Right cardiac atrium (tissue), 5 donors: ENCODE data around the gene SESTD1. TPM values are rescaled to one million over a fixed set of nuclear protein-coding genes. Genes with fewer than 3 reads are reported as not detected.
A peak's percentile ranks its signal among the peaks of the same experiment; 100 is the strongest.
"Not testable (repeated sequence)": the region's sequence is repeated elsewhere in the genome, so short reads cannot be mapped to it uniquely, and the experiment has no call there.

Source experiments
- ATAC-seq, 2 donors: fragments of 200-7000 bp; cut with Tn5 transposase; one replicate each; pipeline versions ENCODE4 v1.8.0 to v1.9.1; 2020; ENCODE audit warnings: moderate library complexity in 2 of 2, mild to moderate bottlenecking in 1 of 2
- DNase-seq, 3 donors: peaks; one replicate each; pipeline ENCODE4 v3.0.0-alpha.2; 2020
- H3K27ac ChIP-seq: one replicate; pipeline ENCODE4 v1.5.1; 2013; ENCODE audit warnings: mild to moderate bottlenecking, low read length, control low read depth, moderate library complexity
- H3K27me3 ChIP-seq: one replicate; pipeline ENCODE4 v1.6.1; 2013; ENCODE audit not compliant: control insufficient read depth, insufficient read depth
- H3K4me1 ChIP-seq: one replicate; pipeline ENCODE4 v1.6.1; 2013; ENCODE audit warnings: low read length; ENCODE audit not compliant: control insufficient read depth, insufficient read depth
- H3K4me3 ChIP-seq: one replicate; pipeline ENCODE4 v1.5.1; 2013; ENCODE audit warnings: low read length, control low read depth
- H3K9me3 ChIP-seq: one replicate; pipeline ENCODE4 v1.6.1; 2013; ENCODE audit warnings: low read length; ENCODE audit not compliant: control insufficient read depth
- WGBS: extraction: QIAGEN DNeasy Blood & Tissue Kit; methylation state at CpG from one replicate; pipeline ENCODE4 v1.1.7; 2013; 5-methylcytosine and 5-hydroxymethylcytosine counted together
- intact Hi-C, 4 donors: fragments of 100-400 bp; cut with DNase I; formaldehyde crosslinking; loops; one replicate each; pipeline versions ENCODE4 v1.11.0 to v1.14.0; 2022 to 2023
- polyA plus RNA-seq: library from polyadenylated mRNA; stranded (reverse); fragments of 200-250 nt; gene quantifications from one replicate; pipeline ENCODE4 v1.2.3, GENCODE V29; 2013
- total RNA-seq, 4 donors: library from RNA; stranded (reverse); fragmentation: NEBNext Ultra II Directional; extraction: Animal tissue kit (Norgen Biotek cat#: 25700); gene quantifications; one replicate each; pipeline ENCODE4 v1.2.1, GENCODE V29; 2021
- donor health status: healthy with polysubstance abuse.
- donor health status: DM: no; HTN: yes; CAD: no.
- donor health status: DM: no; HTN: no; CAD: no.
- donor health status: DM: no; HTN: yes; CAD: no; lungs with severe emphysema.
- donor health status: DM: yes; HTN: yes; CAD: no.

Gene SESTD1
- total and polyA plus RNA-seq, 5 donors, result 8.4 to 66.7 (median 54.4) TPM

DNA sequence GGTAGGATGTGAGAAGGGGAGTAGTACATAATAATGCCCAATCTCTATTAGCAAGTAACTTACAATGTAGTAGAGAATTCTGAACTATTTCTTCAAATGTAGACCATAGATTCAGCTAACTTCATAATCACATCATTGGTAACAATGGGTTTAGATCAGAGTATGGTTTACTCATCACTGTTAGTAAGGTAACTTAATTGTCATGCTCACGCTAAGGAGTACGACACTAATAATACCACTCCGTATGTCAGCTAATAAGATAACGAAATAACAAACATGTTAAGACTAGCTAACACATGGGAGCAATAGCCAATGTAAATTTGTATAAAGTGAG, 158.3 kb downstream of the SESTD1 start:
- no peak overlapping the region for H3K27ac ChIP-seq
- 73% methylated on average over 4 of the region's 4 CpGs for WGBS

DNA sequence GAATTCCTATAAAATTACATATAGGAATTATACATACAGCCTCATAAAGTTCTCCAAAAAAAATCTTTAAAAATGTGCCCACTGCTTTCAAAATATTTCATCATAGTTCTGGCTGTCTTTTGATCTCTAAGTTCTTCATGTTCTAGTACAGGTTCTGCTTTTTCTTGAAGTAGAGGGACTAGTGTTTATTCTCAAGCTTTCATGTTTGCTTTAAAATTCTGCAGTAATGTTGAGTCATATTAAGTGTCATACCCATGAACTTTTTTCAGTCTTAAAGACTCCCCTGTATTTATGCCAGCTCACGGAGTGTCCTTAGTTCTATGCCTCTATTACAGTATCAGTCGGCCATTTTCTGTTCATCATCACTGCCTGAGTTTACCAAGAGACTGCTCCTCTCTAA, 159.9 kb downstream of the SESTD1 start:
- DNase-seq, result no peak
- H3K27ac ChIP-seq, result no peak overlapping the region
- peak; percentile 16 to 60 for ATAC-seq

More for the DNA sequence above, 158.3 kb downstream of the SESTD1 start:
- Histone ChIP-seq H3K27me3 (no peaks in the 10 kb centered on the region), H3K4me3 (no peak overlapping the region), H3K4me1 (no peaks in the 10 kb centered on the region), H3K9me3 (no peaks in the 10 kb centered on the region)
- ATAC-seq (no peak), DNase-seq (no peak)
- intact Hi-C loops, result no loop called here

DNA sequence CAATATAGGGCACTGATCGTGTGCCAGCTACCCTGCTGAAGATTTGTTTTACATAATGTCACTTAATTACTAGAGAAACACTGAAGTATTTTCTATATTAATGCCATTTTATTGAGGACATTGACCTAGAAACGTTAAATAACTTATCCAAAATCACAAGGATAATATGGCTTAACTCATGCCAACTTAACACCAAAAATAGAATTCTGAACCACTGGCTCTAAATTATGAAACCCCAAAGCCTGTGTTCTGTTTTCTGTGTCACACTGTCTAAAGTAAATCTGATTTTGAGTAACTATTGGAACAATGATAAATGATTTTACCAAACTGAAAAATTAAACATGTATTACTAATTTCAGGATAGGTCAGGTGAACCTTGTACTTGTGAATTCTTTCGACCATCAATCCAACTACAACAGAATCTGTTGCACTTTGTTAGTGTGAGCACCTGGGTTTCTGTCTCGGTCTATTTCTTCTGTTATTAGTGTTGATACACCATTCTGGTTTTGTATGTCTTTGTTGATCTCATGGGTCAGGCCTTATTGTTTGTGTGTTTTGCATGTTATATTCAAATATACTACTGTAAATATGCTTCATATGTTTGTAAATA, 166.4 kb downstream of the SESTD1 start:
- Histone ChIP-seq H3K4me3 (no peak overlapping the region), H3K27ac (no peak overlapping the region), H3K27me3 (no peaks in the 10 kb centered on the region), H3K9me3 (no peaks in the 10 kb centered on the region), H3K4me1 (no peaks in the 10 kb centered on the region)
- intact Hi-C loops, result no loop called here
- ATAC-seq (no peak), DNase-seq (no peak)
- 79% methylated on average over 4 of the region's 4 CpGs for WGBS

More for the DNA sequence above, 159.9 kb downstream of the SESTD1 start:
- Histone ChIP-seq H3K4me3 (no peak overlapping the region), H3K4me1 (no peaks in the 10 kb centered on the region), H3K9me3 (no peaks in the 10 kb centered on the region), H3K27me3 (no peaks in the 10 kb centered on the region)
- 83% methylated on average over 2 of the region's 2 CpGs for WGBS
- intact Hi-C loops, result no loop called here

DNA sequence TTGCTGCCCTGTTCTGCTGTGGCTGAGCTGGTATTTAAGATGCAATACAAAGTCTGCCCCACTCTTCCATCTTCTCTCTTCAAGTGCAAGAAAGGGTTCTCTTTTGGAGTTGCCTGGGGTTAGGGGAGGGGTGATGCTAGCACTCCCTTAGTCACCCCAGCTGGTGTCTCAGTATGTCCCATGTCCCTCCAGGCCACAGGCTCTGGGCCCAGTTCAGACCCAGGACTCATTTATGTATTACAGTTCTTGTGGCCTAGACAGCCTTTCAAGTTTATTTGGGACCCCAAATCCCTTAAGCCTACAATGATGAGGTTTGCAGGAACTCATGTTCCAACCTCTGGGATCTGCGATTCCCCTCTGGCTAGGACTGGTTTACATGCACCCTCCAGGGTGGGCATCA, 167.5 kb downstream of the SESTD1 start:
- DNase-seq (no peak), ATAC-seq (no peak)
- Histone ChIP-seq H3K4me3 (no peak overlapping the region), H3K27ac (no peak overlapping the region), H3K4me1 (no peaks in the 10 kb centered on the region), H3K27me3 (no peaks in the 10 kb centered on the region), H3K9me3 (no peaks in the 10 kb centered on the region)
- intact Hi-C loops, result no loop called here
- 98% methylated on average over 1 of the region's 1 CpG for WGBS

DNA sequence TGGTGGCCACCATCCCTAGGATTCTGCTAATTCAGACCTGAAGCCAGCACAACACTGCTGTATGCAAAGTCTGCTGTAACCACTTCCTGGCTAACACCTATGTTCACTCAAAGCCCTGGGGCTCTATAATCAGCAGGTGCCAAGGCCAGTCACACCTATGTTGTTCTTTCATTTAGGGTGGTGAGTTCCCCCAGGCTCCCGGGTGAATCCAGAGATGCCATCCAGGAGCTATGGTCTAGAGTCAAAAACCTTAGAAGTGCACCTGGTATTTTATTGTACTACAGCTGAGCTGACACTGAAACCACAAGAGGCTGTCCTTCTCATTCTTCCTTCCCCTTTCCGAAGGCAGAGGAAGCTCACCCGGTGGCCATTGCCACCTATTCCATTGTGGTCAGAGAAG, 168.5 kb downstream of the SESTD1 start:
- 81% methylated on average over 3 of the region's 3 CpGs for WGBS
- ATAC-seq, result no peak
- no peaks in the 10 kb centered on the region for H3K4me1 ChIP-seq
- DNase-seq, result no peak
- H3K27ac ChIP-seq, result no peak overlapping the region
- intact Hi-C loops, result no loop called here
- no peaks in the 10 kb centered on the region for H3K9me3 ChIP-seq
- H3K27me3 ChIP-seq, result no peaks in the 10 kb centered on the region
- H3K4me3 ChIP-seq, result no peak overlapping the region

DNA sequence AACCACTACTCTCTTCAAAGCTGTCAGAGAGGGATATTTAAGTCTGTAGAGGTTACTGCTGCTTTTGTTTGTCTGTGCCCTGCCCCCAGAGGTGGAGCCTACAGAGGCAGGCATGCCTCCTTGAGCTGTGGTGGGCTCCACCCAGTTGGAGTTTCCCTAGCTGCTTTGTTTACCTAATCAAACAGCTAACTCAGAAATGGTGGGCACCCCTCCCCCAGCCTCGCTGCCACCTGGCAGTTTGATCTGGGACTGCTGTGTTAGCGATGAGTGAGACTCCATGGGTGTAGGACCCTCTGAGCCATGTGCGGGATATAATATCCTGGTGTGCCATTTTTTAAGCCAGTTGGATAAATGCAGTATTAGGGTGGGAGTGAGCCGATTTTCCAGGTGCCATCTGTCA, 171.7 kb downstream of the SESTD1 start:
- H3K4me3 ChIP-seq, H3K27me3 ChIP-seq, H3K27ac ChIP-seq, intact Hi-C loops, ATAC-seq, H3K4me1 ChIP-seq, DNase-seq, H3K9me3 ChIP-seq: not testable (repeated sequence)
- WGBS, result 95% methylated on average over 4 of the region's 4 CpGs

DNA sequence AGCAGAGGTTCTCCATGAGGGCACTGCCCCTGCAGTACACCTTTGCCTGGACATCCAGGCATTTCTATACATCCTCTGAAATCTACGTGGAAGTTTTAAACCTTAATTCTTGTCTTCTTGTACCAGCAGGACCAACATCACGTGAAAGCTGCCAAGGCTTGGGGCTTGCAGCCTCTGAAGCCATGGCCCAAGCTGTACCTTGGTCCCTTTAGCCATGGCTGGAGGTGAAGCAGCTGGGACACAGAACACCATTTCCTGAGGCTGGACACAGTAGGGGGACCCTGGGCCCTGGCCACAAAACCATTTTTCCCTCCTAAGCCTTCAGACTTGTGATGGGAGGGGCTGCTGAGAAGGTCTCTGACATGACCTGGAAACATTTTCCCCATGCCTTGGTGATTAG, 181.9 kb downstream of the SESTD1 start:
- Histone ChIP-seq H3K27ac (no peak overlapping the region), H3K4me3 (no peak overlapping the region), H3K9me3 (no peaks in the 10 kb centered on the region), H3K27me3 (no peaks in the 10 kb centered on the region), H3K4me1 (no peaks in the 10 kb centered on the region)
- ATAC-seq (no peak), DNase-seq (no peak)
- intact Hi-C loops, result no loop called here
- 93% methylated on average over 2 of the region's 2 CpGs for WGBS

DNA sequence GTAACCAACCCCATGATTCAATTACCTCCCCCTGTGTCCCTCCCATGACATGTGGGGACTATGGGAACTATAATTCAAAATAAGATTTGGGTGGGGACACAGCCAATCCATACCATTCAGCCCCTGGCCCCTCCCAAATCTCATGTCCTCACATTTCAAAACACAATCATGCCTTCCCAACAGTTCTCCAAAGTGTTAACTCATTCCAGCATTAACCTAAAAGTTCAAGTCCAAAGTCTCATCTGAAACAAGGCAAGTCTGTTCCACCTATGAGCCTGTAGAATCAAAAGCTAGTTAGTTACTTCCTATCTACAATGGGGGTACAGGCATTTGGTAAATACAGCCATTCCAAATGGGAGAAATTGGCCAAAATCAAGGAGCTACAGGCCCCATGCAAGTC, 182.7 kb downstream of the SESTD1 start:
- Histone ChIP-seq H3K4me1 (no peaks in the 10 kb centered on the region), H3K27me3 (no peaks in the 10 kb centered on the region), H3K9me3 (no peaks in the 10 kb centered on the region), H3K27ac (no peak overlapping the region), H3K4me3 (no peak overlapping the region)
- intact Hi-C loops, result no loop called here
- ATAC-seq (no peak), DNase-seq (no peak)

DNA sequence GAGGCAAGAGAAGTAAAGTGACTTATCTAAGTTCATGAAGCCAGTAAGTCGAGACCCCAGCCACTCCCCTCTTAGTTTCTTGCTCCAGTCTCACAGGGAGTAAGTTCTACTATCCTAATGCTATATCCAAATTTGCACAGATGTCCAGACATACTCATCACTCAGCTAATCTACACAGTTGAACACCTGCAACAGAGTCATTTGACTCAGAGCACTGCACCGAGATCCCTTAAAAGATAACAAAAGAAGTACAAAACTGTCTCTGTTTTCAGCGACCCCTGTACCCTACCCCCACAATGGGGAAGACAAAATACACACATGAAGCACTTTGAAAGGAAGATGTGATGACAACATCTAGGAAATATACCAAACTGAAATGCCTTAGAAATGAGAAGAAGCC, 192.1 kb downstream of the SESTD1 start:
- H3K9me3 ChIP-seq, result no peaks in the 10 kb centered on the region
- intact Hi-C loops, result no loop called here
- WGBS, result 71% methylated on average over 3 of the region's 3 CpGs
- H3K27ac ChIP-seq, result no peak overlapping the region
- H3K27me3 ChIP-seq, result no peaks in the 10 kb centered on the region
- DNase-seq (no peak), ATAC-seq (no peak)
- no peaks in the 10 kb centered on the region for H3K4me1 ChIP-seq
- H3K4me3 ChIP-seq, result no peak overlapping the region

DNA sequence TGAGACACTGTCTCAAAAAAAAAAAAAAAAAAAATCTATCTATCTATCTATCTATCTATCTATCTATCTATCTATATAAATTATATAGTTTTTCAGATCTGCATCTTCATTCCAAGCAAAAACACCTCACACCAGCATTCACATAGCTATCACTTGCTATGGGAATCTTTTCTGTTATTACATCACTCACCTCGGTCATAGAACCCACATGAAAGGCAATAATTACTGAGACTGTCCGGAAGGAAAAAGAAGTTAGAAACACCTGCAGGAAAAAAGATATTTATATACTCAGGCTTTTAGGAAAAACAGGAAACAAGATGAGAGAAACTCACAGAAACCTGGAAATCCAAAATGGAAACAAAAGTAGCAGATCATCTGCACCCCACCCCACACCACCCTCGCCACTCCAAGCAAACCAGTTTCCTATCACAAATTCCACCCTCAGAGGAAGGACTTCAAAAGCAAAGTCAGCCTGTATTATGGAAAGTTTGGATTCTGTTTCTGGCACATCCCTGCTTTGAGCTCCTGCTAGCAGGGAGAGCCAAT, 192.7 kb downstream of the SESTD1 start:
- Histone ChIP-seq H3K4me3 (no peak overlapping the region), H3K9me3 (no peaks in the 10 kb centered on the region), H3K27me3 (no peaks in the 10 kb centered on the region), H3K27ac (no peak overlapping the region), H3K4me1 (no peaks in the 10 kb centered on the region)
- DNase-seq, result no peak
- intact Hi-C loops, result no loop called here
- 70% methylated on average over 3 of the region's 3 CpGs for WGBS
- peak in 1 of 2 donors; percentile 43 for ATAC-seq

DNA sequence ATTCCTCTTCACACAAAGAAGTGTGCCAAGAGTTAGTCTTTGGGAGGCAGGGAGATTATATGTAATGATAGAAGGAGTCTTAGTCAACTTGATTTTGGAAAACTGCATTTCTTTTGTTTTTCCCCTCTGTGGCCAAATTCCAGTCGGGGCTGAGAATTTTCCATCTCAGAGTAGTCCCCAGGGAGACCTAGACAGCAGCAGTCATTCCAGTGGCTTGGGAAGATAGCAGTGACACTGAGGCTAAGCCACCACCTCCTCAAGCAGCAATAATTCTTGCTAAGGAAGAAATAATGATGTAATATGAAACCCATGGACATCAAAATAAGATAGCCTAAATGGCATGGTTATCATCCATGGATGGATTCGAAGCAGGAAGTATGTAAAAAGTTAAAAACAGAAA, 193.7 kb downstream of the SESTD1 start:
- H3K4me3 ChIP-seq, result no peak overlapping the region
- ATAC-seq, result no peak
- DNase-seq, result no peak
- H3K4me1 ChIP-seq, result no peaks in the 10 kb centered on the region
- intact Hi-C loops, result no loop called here
- 54% methylated on average over 2 of the region's 2 CpGs for WGBS
- no peak overlapping the region for H3K27ac ChIP-seq
- H3K27me3 ChIP-seq, result no peaks in the 10 kb centered on the region
- no peaks in the 10 kb centered on the region for H3K9me3 ChIP-seq

DNA sequence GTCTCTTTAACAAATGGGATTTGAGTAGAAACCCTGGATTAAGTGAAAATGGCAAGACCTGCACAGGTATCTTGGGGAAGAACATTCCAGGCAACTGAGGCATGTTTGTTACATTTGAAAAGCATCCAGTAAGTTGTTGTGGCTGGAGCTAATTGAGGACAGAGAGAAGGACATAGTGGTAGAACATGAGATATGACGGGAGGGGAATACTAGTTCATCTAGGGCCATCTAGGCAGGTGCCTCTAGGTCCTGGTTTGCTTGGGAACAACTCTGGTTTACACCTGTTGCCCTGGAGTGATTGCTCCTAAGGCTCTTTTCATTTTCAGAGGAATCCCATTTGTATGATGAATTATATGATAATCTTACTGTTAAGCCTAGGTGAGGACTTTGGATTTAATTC, 194.9 kb downstream of the SESTD1 start:
- Histone ChIP-seq H3K27ac (no peak overlapping the region), H3K4me3 (no peak overlapping the region), H3K27me3 (no peaks in the 10 kb centered on the region), H3K9me3 (no peaks in the 10 kb centered on the region), H3K4me1 (no peaks in the 10 kb centered on the region)
- intact Hi-C loops, result no loop called here
- DNase-seq, result no peak
- WGBS, result 75% methylated on average over 1 of the region's 1 CpG
- ATAC-seq, result no peak
